GM23338 (cell line): ENCODE measurements around the gene COX4I2. TPM values are rescaled to one million over a fixed set of nuclear protein-coding genes. Genes with fewer than 3 reads are reported as not detected.

Experiments used
- ATAC-seq: fragments of 200-7000 bp; cut with Tn5 transposase; 3 replicates; pipeline ENCODE4 v1.9.1; 2020
- DNase-seq: peaks from one replicate; pipeline ENCODE4 v3.0.0-alpha.2; 2015; ENCODE audit warnings: low spot score
- H2AFZ ChIP-seq: fragments of 200-600 bp; sonication (generic); 2 replicates; pipeline ENCODE4 v1.8.0; 2016; ENCODE audit warnings: antibody characterized with exemption, mild to moderate bottlenecking, moderate library complexity
- H3F3A ChIP-seq: fragments of 200-600 bp; sonication (generic); replicated peaks from 2 replicates; pipeline ENCODE4 v1.8.0; 2017; ENCODE audit warnings: antibody characterized with exemption, mixed run types, low read depth
- H3K27ac ChIP-seq: fragments of 200-600 bp; sonication (generic); 2 replicates; pipeline ENCODE4 v1.6.1; 2016; ENCODE audit warnings: low read depth
- H3K27me3 ChIP-seq: fragments of 200-600 bp; sonication (generic); 2 replicates; pipeline ENCODE4 v1.8.0; 2016; ENCODE audit warnings: mild to moderate bottlenecking, mixed run types, moderate library complexity; ENCODE audit not compliant: insufficient read depth
- H3K36me3 ChIP-seq: fragments of 200-600 bp; sonication (generic); 2 replicates; pipeline ENCODE4 v1.8.0; 2016; ENCODE audit warnings: mild to moderate bottlenecking; ENCODE audit not compliant: insufficient read depth
- H3K4me1 ChIP-seq: fragments of 200-600 bp; sonication (generic); 2 replicates; pipeline ENCODE4 v1.8.0; 2016; ENCODE audit warnings: mild to moderate bottlenecking, moderate library complexity; ENCODE audit not compliant: insufficient read depth
- H3K4me2 ChIP-seq: fragments of 200-600 bp; sonication (generic); 2 replicates; pipeline ENCODE4 v1.7.1; 2017; ENCODE audit warnings: mixed run types
- H3K4me3 ChIP-seq: fragments of 200-600 bp; sonication (generic); 2 replicates; pipeline ENCODE4 v1.6.1; 2016; ENCODE audit warnings: mixed run types
- H3K79me2 ChIP-seq: fragments of 200-600 bp; sonication (generic); replicated peaks from 2 replicates; pipeline ENCODE4 v1.8.0; 2017; ENCODE audit warnings: mild to moderate bottlenecking; ENCODE audit not compliant: insufficient read depth
- H3K9me2 ChIP-seq: fragments of 200-600 bp; sonication (generic); 2 replicates; pipeline ENCODE4 v1.8.0; 2017; ENCODE audit not compliant: insufficient read depth
- H4K20me1 ChIP-seq: fragments of 200-600 bp; sonication (generic); replicated peaks from 2 replicates; pipeline ENCODE4 v1.8.0; 2017; ENCODE audit warnings: mild to moderate bottlenecking; ENCODE audit not compliant: insufficient read depth
- H3K27ac Mint-ChIP-seq: 2 replicates; pipeline ENCODE4 v1.8.0; 2020; ENCODE audit warnings: inconsistent platforms, mild to moderate bottlenecking, moderate library complexity, mixed read lengths
- H3K27me3 Mint-ChIP-seq: 3 replicates; pipeline ENCODE4 v1.8.0; 2022; ENCODE audit warnings: low read depth, mild to moderate bottlenecking, moderate library complexity, mixed read lengths, inconsistent platforms; ENCODE audit not compliant: insufficient read depth, poor library complexity
- H3K36me3 Mint-ChIP-seq: 3 replicates; pipeline ENCODE4 v1.8.0; 2021; ENCODE audit warnings: low read depth, mild to moderate bottlenecking, inconsistent platforms, moderate library complexity, mixed read lengths
- H3K4me1 Mint-ChIP-seq: 3 replicates; pipeline ENCODE4 v1.8.0; 2020; ENCODE audit warnings: mild to moderate bottlenecking, inconsistent platforms, mixed read lengths
- H3K4me3 Mint-ChIP-seq: 3 replicates; pipeline ENCODE4 v1.8.0; 2021; ENCODE audit warnings: moderate library complexity, mild to moderate bottlenecking, inconsistent platforms, mixed read lengths
- H3K9me3 Mint-ChIP-seq: 3 replicates; pipeline ENCODE4 v1.8.0; 2020; ENCODE audit warnings: moderate library complexity, mild to moderate bottlenecking, inconsistent platforms, mixed read lengths
- CREB1 ChIP-seq: fragments of 250-450 bp; sonication (Bioruptor Pico); IDR thresholded peaks from 2 replicates; pipeline ENCODE4 v1.5.0; 2020; ENCODE audit warnings: low read depth, mild to moderate bottlenecking, moderate library complexity
- ETS1 ChIP-seq: IDR thresholded peaks from 2 replicates; pipeline ENCODE4 v1.6.1; 2016; ENCODE audit warnings: antibody characterized with exemption
- EZH2 ChIP-seq: fragments of 200-600 bp; sonication (generic); IDR thresholded peaks from one replicate; pipeline ENCODE4 v1.8.0; 2017; ENCODE audit warnings: antibody characterized with exemption, mild to moderate bottlenecking, low read depth; ENCODE audit not compliant: unreplicated experiment
- EZH2phosphoT487 ChIP-seq: fragments of 200-600 bp; sonication (generic); IDR thresholded peaks from one replicate; pipeline ENCODE4 v1.8.1; 2018; ENCODE audit warnings: antibody characterized with exemption; ENCODE audit not compliant: unreplicated experiment
- NANOG ChIP-seq: IDR thresholded peaks from 2 replicates; pipeline ENCODE4 v1.6.1; 2016; ENCODE audit warnings: antibody characterized with exemption, borderline replicate concordance
- REST ChIP-seq: IDR thresholded peaks from one replicate; pipeline ENCODE4 v1.6.1; 2018; ENCODE audit warnings: antibody characterized with exemption; ENCODE audit not compliant: unreplicated experiment
- STAT1 ChIP-seq: IDR thresholded peaks from one replicate; pipeline ENCODE4 v1.6.1; 2016; ENCODE audit warnings: antibody characterized with exemption; ENCODE audit not compliant: unreplicated experiment
- ZNF462 ChIP-seq: fragments of 250-450 bp; sonication (Bioruptor Pico); IDR thresholded peaks from 2 replicates; pipeline ENCODE4 v1.5.0; 2020; ENCODE audit warnings: mild to moderate bottlenecking, moderate library complexity
- polyA plus RNA-seq: library from polyadenylated mRNA; unstranded; fragments of >200 nt; fragmentation: Nextera tagmentation; extraction: Ambion mirVana; gene quantifications from 2 replicates; pipeline ENCODE4 v1.2.1, GENCODE V29; 2016
- total RNA-seq: library from RNA; depleted of rRNA; stranded (reverse); fragments of >200 nt; shearing (Covaris generic); gene quantifications from 2 replicates; pipeline ENCODE4 v1.2.3, GENCODE V29; 2014
- TF ChIP-seq, protein P1 (sequence below), 2 experiments: fragments of 200-600 bp in 1 of 2; sonication (generic) in 1 of 2; conservative IDR thresholded peaks; 2 replicates each; pipeline versions ENCODE4 v1.5.1 to v1.6.1; 2016 to 2017; ENCODE audit warnings: antibody characterized with exemption in 2 of 2, low read depth in 2 of 2, mild to moderate bottlenecking in 2 of 2, moderate library complexity in 1 of 2

COX4I2 gene
- total and polyA plus RNA-seq, 2 experiments from 2014 or later, result 0.63 TPM; not detected in 1

DNA sequence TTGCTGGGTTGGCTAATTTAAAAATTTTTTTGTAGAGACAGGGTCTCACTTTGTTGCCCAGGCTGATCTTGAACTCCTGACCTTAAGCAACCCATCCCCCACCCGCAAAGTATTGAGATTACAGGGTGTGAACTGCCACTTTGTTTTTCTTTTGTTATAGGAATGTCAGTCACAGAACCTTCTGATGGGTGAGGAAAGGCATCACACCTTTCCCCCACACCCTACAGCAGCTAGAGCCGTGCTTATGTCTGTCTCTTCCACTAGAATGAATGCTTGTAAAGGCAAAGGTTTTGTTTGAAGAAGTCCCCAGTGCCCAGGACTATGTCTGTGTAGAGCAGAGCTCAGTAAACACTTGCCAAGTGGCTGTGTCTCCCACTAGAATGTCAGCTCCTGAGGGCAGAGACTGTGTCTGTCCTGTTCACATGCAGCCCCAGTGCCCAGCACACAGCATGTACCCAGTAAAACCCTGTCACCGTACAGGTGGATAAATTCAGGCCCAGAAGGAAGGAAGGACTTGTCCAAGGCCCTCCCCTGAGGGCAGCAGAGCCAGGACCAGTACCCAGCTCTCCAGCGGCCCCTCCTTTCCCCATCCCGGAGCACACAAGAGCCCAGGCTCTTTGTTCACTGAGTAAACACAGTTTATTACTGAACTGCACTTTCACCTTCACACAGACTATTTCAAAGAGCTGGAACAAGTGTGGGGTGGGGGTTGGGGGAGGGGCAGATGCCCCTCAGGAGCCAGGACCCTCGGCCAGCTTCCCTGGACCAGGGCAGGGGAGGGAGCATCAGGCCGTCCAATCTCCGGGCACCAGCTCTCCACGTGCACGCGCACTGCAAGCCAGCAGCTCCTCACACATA lies 26.4 kb downstream of the COX4I2 start:
- peaks cover 11% of the 10 kb centered on the region; the same call in 2 of the 3 replicates for H3K36me3 Mint-ChIP-seq
- H4K20me1 ChIP-seq, result peaks cover 14% of the 10 kb centered on the region
- no peak overlapping the region for H3K4me2 ChIP-seq
- peaks cover 35% of the 10 kb centered on the region for H3F3A ChIP-seq
- H3K4me3 ChIP-seq, result no peak overlapping the region
- H3K79me2 ChIP-seq, result no peaks in the 10 kb centered on the region
- peaks cover 18% of the 10 kb centered on the region for H3K4me1 ChIP-seq
- H3K9me2 ChIP-seq, result no peaks in the 10 kb centered on the region
- no peak overlapping the region for H2AFZ ChIP-seq
- peak overlapping the region; percentile 69; the same call in 1 of the 2 replicates for H3K27ac ChIP-seq
- H3K27me3 ChIP-seq, result 0 out of 2 replicates have a peak, but pooled peaks cover 2% of the 10 kb centered on the region
- H3K36me3 ChIP-seq, result peaks cover 3% of the 10 kb centered on the region; the same call in 1 of the 2 replicates
- 0 out of 2 replicates have a peak overlapping the region, but pooled peaks have one; percentile 19 for H3K27ac Mint-ChIP-seq
- peak; percentile 39 for DNase-seq
- peaks cover 15% of the 10 kb centered on the region for H3K27me3 Mint-ChIP-seq
- no peak overlapping the region for H3K4me3 Mint-ChIP-seq
- peaks cover 28% of the 10 kb centered on the region for H3K4me1 Mint-ChIP-seq
- TF ChIP-seq NANOG (no peak), REST (no peak), ETS1 (no peak), EZH2phosphoT487 (no peak), CREB1 (CRISPR knock-in tag) (no peak), ZNF462 (no peak), EZH2 (no peak), STAT1 (no peak)
- TF ChIP-seq, protein P1, sequence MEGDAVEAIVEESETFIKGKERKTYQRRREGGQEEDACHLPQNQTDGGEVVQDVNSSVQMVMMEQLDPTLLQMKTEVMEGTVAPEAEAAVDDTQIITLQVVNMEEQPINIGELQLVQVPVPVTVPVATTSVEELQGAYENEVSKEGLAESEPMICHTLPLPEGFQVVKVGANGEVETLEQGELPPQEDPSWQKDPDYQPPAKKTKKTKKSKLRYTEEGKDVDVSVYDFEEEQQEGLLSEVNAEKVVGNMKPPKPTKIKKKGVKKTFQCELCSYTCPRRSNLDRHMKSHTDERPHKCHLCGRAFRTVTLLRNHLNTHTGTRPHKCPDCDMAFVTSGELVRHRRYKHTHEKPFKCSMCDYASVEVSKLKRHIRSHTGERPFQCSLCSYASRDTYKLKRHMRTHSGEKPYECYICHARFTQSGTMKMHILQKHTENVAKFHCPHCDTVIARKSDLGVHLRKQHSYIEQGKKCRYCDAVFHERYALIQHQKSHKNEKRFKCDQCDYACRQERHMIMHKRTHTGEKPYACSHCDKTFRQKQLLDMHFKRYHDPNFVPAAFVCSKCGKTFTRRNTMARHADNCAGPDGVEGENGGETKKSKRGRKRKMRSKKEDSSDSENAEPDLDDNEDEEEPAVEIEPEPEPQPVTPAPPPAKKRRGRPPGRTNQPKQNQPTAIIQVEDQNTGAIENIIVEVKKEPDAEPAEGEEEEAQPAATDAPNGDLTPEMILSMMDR (conservative IDR thresholded peaks at IDR 0.05; ENCODE audit: low read depth in 2 of 2), result no peak
- ATAC-seq, result no peak
- H3K9me3 Mint-ChIP-seq, result no peaks in the 10 kb centered on the region
